H9 (cell line): Measurements from ENCODE around the gene GPR156. TPM values are rescaled to one million over a fixed set of nuclear protein-coding genes. Genes with fewer than 3 reads are reported as not detected.

Experiments used
- DNase-seq: peaks from one replicate; pipeline ENCODE4 v3.0.0-alpha.2; 2017
- H2AFZ ChIP-seq: one replicate; pipeline ENCODE4 v1.6.1; 2013; ENCODE audit warnings: mild to moderate bottlenecking, low read length, control low read depth, moderate library complexity
- H2AK5ac ChIP-seq: 2 replicates; pipeline ENCODE4 v1.6.1; 2013; ENCODE audit warnings: low read length, control low read depth, mixed read lengths; ENCODE audit not compliant: insufficient read length
- H2BK120ac ChIP-seq: one replicate; pipeline ENCODE4 v1.6.1; 2013; ENCODE audit warnings: low read depth, mild to moderate bottlenecking, low read length, control low read depth, inconsistent platforms; ENCODE audit not compliant: poor library complexity, severe bottlenecking
- H2BK12ac ChIP-seq: 2 replicates; pipeline ENCODE4 v1.6.1; 2013; ENCODE audit warnings: low read length, control low read depth, mixed read lengths, low read depth; ENCODE audit not compliant: insufficient read length
- H2BK15ac ChIP-seq: 2 replicates; pipeline ENCODE4 v1.6.1; 2013; ENCODE audit warnings: low read depth, low read length, control low read depth
- H2BK20ac ChIP-seq: one replicate; pipeline ENCODE4 v1.6.1; 2013; ENCODE audit warnings: low read depth, mild to moderate bottlenecking, low read length, control low read depth, inconsistent platforms; ENCODE audit not compliant: poor library complexity, severe bottlenecking
- H2BK5ac ChIP-seq: 2 replicates; pipeline ENCODE4 v1.6.1; 2013; ENCODE audit warnings: low read length, control low read depth, mixed read lengths; ENCODE audit not compliant: insufficient read length
- H3K14ac ChIP-seq: 2 replicates; pipeline ENCODE4 v1.6.1; 2013; ENCODE audit warnings: low read length, control low read depth; ENCODE audit not compliant: insufficient read depth
- H3K18ac ChIP-seq: 2 replicates; pipeline ENCODE4 v1.6.1; 2013; ENCODE audit warnings: low read depth, mild to moderate bottlenecking, mixed read lengths, low read length, control low read depth; ENCODE audit not compliant: insufficient read length
- H3K23ac ChIP-seq: 2 replicates; pipeline ENCODE4 v1.6.1; 2013; ENCODE audit warnings: low read length, control low read depth, mixed read lengths, low read depth; ENCODE audit not compliant: insufficient read length
- H3K23me2 ChIP-seq: 2 replicates; pipeline ENCODE4 v1.6.1; 2013; ENCODE audit warnings: low read depth, mild to moderate bottlenecking, mixed read lengths, low read length, control low read depth; ENCODE audit not compliant: insufficient read length, poor library complexity, severe bottlenecking
- H3K27ac ChIP-seq: 2 replicates; pipeline ENCODE4 v1.5.1; 2013; ENCODE audit warnings: low read length, control low read depth, mixed read lengths, low read depth; ENCODE audit not compliant: insufficient read length
- H3K27me3 ChIP-seq: 2 replicates; pipeline ENCODE4 v1.6.1; 2013; ENCODE audit warnings: low read length, control low read depth, inconsistent platforms; ENCODE audit not compliant: insufficient read depth
- H3K4ac ChIP-seq: 2 replicates; pipeline ENCODE4 v1.6.1; 2013; ENCODE audit warnings: low read depth, mild to moderate bottlenecking, control low read depth, inconsistent platforms, low read length, moderate library complexity
- H3K4me1 ChIP-seq: 2 replicates; pipeline ENCODE4 v1.6.1; 2013; ENCODE audit warnings: low read length, control low read depth, inconsistent platforms; ENCODE audit not compliant: insufficient read depth
- H3K4me2 ChIP-seq: 2 replicates; pipeline ENCODE4 v1.6.1; 2013; ENCODE audit warnings: low read length, control low read depth, mixed read lengths; ENCODE audit not compliant: insufficient read length, insufficient read depth
- H3K56ac ChIP-seq: 2 replicates; pipeline ENCODE4 v1.6.1; 2013; ENCODE audit warnings: low read depth, mild to moderate bottlenecking, mixed read lengths, low read length, control low read depth; ENCODE audit not compliant: insufficient read length
- H3K79me1 ChIP-seq: 2 replicates; pipeline ENCODE4 v1.6.1; 2013; ENCODE audit warnings: low read depth, mild to moderate bottlenecking, moderate library complexity, low read length, control low read depth, inconsistent platforms; ENCODE audit not compliant: insufficient read depth, poor library complexity, severe bottlenecking
- H3K79me2 ChIP-seq: 2 replicates; pipeline ENCODE4 v1.6.1; 2013; ENCODE audit warnings: low read length, control low read depth, inconsistent platforms; ENCODE audit not compliant: insufficient read depth
- H3K9ac ChIP-seq: 2 replicates; pipeline ENCODE4 v1.6.1; 2013; ENCODE audit warnings: low read length, control low read depth, mixed read lengths; ENCODE audit not compliant: insufficient read length; ENCODE audit errors: extremely low read depth
- H3K9me3 ChIP-seq: one replicate; pipeline ENCODE4 v1.6.1; 2013; ENCODE audit warnings: low read depth, low read length, inconsistent platforms; ENCODE audit not compliant: control insufficient read depth
- H3T11ph ChIP-seq: one replicate; pipeline ENCODE4 v1.6.1; 2013; ENCODE audit warnings: mild to moderate bottlenecking, low read length, control low read depth, inconsistent platforms
- H4K20me1 ChIP-seq: one replicate; pipeline ENCODE4 v1.6.1; 2013; ENCODE audit not compliant: control insufficient read depth, insufficient read length, insufficient read depth
- H4K5ac ChIP-seq: 2 replicates; pipeline ENCODE4 v1.6.1; 2013; ENCODE audit warnings: low read depth, mild to moderate bottlenecking, mixed read lengths, low read length, control low read depth; ENCODE audit not compliant: insufficient read length
- H4K8ac ChIP-seq: replicated peaks from 2 replicates; pipeline ENCODE4 v1.6.1; 2013; ENCODE audit warnings: low read length, control low read depth, mixed read lengths, low read depth; ENCODE audit not compliant: insufficient read length
- H4K91ac ChIP-seq: 2 replicates; pipeline ENCODE4 v1.6.1; 2013; ENCODE audit warnings: low read depth, mild to moderate bottlenecking, moderate library complexity, mixed read lengths, low read length, control low read depth; ENCODE audit not compliant: insufficient read length
- H3K27ac Mint-ChIP-seq, 3 experiments: 2 replicates in 2 of 3; 3 replicates in 1 of 3; pipeline ENCODE4 v1.8.0; 2020 to 2021; ENCODE audit warnings: mixed read lengths in 3 of 3, mild to moderate bottlenecking in 1 of 3, moderate library complexity in 1 of 3
- H3K27me3 Mint-ChIP-seq: 2 replicates; pipeline ENCODE4 v1.8.0; 2021; ENCODE audit warnings: low read depth, mild to moderate bottlenecking, moderate library complexity, mixed read lengths
- H3K36me3 Mint-ChIP-seq, 3 experiments: 2 replicates in 2 of 3; 3 replicates in 1 of 3; pipeline ENCODE4 v1.8.0; 2020 to 2021; ENCODE audit warnings: low read depth in 3 of 3, mixed read lengths in 3 of 3; ENCODE audit not compliant: insufficient read depth in 1 of 3
- H3K4me1 Mint-ChIP-seq, 2 experiments: 2 replicates each; pipeline ENCODE4 v1.8.0; 2020; ENCODE audit warnings: mixed read lengths in 2 of 2
- H3K4me3 Mint-ChIP-seq, 2 experiments: 2 replicates in 1 of 2; 3 replicates in 1 of 2; pipeline ENCODE4 v1.8.0; 2020 to 2021; ENCODE audit warnings: mild to moderate bottlenecking in 2 of 2, mixed read lengths in 2 of 2, moderate library complexity in 1 of 2
- H3K9me3 Mint-ChIP-seq, 2 experiments: 2 replicates in 1 of 2; 3 replicates in 1 of 2; pipeline ENCODE4 v1.8.0; 2020; ENCODE audit warnings: mild to moderate bottlenecking in 2 of 2, mixed read lengths in 2 of 2, moderate library complexity in 1 of 2
- CTCF ChIP-seq: fragments of 200-600 bp; sonication (generic); conservative IDR thresholded peaks from 3 replicates; pipeline ENCODE4 v1.8.0; 2021; ENCODE audit warnings: antibody characterized with exemption, mild to moderate bottlenecking
- WGBS: extraction: QIAGEN DNeasy Blood & Tissue Kit; methylation state at CpG from one replicate; pipeline ENCODE4 v1.1.7; 2013; ENCODE audit warnings: missing lambda C conversion rate, low lambda C conversion rate, mixed read lengths; ENCODE audit not compliant: insufficient read length; ENCODE audit errors: extremely low coverage; 5-methylcytosine and 5-hydroxymethylcytosine counted together
- total RNA-seq: library from RNA; stranded (reverse); gene quantifications from 2 replicates; pipeline ENCODE4 v1.2.1, GENCODE V29; 2021

GPR156 gene
- total RNA-seq, 1 experiment from 2014 or later = 1.8 TPM

GRCh38 chr3:120171134-120171873, 113.7 kb downstream of the GPR156 start:
- H4K8ac ChIP-seq = no peak overlapping the region
- no peak overlapping the region for H2BK12ac ChIP-seq
- no peaks in the 10 kb centered on the region for H3K9me3 Mint-ChIP-seq

More at GRCh38 chr3:120171134-120171873, 113.7 kb downstream of the GPR156 start:
- H2BK5ac ChIP-seq = no peak overlapping the region
- Mint-ChIP-seq H3K27me3 (no peaks in the 10 kb centered on the region), H3K4me3 (no peak overlapping the region), H3K36me3 (no peaks in the 10 kb centered on the region), H3K4me1 (peaks cover 0 to 5% of the 10 kb centered on the region in 2 experiments; a peak in 1 of 4 replicates), H3K27ac (peak overlapping the region in 1 of 3 experiments; percentile 68; a peak in 1 of 7 replicates)
- H4K91ac ChIP-seq = no peak overlapping the region
- no peak overlapping the region for H3K56ac ChIP-seq
- no peak overlapping the region for H3K4ac ChIP-seq
- H3K18ac ChIP-seq = no peak overlapping the region
- H4K5ac ChIP-seq = no peak overlapping the region
- no CpG with 5 or more reads among the region's 8 CpGs for WGBS
- TF ChIP-seq CTCF = no peak
- H2BK20ac ChIP-seq = no peak overlapping the region
- no peak overlapping the region for H3K9ac ChIP-seq
- no peak overlapping the region for H3K27ac ChIP-seq
- H3K4me1 ChIP-seq = no peaks in the 10 kb centered on the region
- no peak for DNase-seq
- H2AFZ ChIP-seq = no peak overlapping the region
- no peak overlapping the region for H3K14ac ChIP-seq
- H3K23me2 ChIP-seq = no peaks in the 10 kb centered on the region
- H3K4me2 ChIP-seq = no peak overlapping the region
- H4K20me1 ChIP-seq = no peaks in the 10 kb centered on the region
- H3K23ac ChIP-seq = no peak overlapping the region
- no peak overlapping the region for H2BK120ac ChIP-seq
- H3K27me3 ChIP-seq = no peaks in the 10 kb centered on the region
- no peak overlapping the region for H2BK15ac ChIP-seq
- no peak overlapping the region for H2AK5ac ChIP-seq
- H3K79me1 ChIP-seq = no peaks in the 10 kb centered on the region
- no peaks in the 10 kb centered on the region for H3K79me2 ChIP-seq
- no peaks in the 10 kb centered on the region for H3K9me3 ChIP-seq
- H3T11ph ChIP-seq = no peak overlapping the region
